HS-5 (cell line): ENCODE data around the gene KLHL29.

ENCODE experiments used
- DNase-seq: peaks from one replicate; pipeline ENCODE4 v3.0.0-alpha.2; 2012; ENCODE audit warnings: low read depth

The KLHL29 gene

DNA sequence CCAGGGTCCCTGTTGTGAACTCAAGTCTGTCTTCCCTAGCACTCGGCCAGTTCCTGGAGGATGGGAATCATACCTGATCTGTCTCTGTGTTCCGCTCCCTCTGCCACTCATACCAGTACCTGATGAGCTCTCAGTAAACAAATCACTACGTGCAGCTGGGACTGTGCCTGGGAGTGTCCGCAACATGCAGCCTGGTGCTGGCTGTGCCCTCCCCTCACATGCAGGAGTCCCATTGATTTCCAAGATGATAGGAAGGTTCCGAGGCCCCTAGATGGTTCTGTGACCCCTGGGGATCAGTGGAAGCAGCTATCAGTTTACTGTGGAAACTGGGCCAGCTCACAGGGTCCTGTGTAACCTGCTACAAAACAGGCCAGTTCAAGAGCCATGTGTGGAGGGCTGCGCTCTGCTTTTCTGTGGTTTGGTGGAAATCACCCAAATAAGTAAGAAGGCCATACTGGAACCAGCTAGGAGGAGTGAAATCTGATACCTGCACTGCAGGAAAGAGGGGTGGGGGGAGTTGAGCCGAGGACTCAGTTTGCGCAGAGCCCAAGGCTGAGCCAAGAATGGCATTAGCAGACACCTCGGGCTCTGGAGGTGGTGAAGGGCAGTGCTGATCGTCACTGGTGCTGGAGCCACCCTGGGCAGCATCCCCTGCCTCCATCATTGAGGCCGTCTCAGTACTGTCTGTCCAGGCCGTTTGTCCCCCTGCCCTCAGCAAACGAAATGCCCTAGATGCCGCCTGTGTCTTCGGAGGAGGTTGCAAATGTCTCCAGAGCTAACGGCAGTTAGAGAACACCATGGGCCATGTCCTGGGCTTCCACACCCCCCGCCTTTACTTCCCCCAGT is 93.3 kb downstream of the KLHL29 start:
- no peak for DNase-seq

- DNase-seq, result no peak
These were observed 94.1 kb downstream of the KLHL29 start for GRCh38 chr2:23478933-23479683.

- DNase-seq, result peak; percentile 76
These were observed 96.2 kb downstream of the KLHL29 start for GRCh38 chr2:23480957-23481797.

DNA sequence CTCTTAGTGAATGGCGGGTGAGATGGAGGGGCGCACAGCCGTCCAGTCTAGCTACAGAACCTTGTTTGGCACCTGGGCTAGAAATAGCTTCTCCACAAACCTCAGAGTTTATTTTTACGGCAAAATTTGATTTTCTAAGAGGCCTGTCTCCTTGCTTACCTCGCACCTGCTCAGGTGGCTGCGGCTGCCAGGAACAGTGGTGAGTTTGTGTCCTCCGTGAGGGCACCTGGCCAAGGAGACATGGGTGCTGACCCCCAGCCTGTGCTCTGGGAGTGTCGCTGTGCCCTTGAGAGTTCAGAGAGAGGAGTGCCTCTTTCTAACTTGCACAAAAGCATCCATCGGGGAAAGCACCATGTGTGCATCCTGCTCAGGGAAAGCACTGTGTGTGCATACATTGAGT is 97.2 kb downstream of the KLHL29 start:
- DNase-seq, result no peak

DNA sequence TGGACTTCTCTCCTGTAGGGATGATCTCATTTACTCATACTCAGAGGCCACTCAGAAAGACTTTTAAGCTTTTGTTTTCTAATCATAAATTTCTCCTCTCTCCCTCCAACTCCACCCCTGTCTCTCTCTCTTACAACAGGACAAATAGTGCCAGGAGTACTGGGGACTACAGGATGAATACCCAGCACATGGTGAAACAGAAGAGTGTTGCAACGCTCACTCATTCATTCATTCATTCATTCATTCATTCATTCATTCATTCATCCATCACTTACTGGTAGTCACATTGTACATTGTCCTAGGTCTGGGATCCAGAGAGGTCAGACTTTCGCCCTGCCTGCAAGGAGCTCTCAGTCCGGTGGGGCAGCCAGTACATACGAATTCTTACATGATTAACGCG is 97.6 kb downstream of the KLHL29 start:
- DNase-seq, result no peak

- no peak for DNase-seq
These were observed 98.8 kb downstream of the KLHL29 start for GRCh38 chr2:23483791-23484190.

DNA sequence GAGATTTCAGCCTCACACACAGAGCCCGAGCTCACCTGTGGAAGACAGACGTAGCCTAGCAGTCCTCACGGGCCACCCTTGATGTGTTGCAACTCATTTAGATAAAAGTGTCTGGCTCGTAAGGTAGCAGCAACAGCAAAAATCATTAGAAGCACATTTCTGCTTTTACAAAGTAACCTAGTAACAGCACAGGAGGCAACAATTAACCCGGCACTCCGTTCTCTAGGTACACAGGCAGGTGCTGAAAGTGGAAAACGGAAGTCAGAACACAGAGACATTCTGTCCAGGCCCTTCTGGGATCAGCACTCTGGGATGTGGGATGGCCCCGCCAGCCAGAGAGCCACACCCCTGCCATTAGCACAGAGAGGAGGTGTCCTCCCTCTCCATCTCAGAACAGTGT is 99.3 kb downstream of the KLHL29 start:
- DNase-seq, result no peak

DNA sequence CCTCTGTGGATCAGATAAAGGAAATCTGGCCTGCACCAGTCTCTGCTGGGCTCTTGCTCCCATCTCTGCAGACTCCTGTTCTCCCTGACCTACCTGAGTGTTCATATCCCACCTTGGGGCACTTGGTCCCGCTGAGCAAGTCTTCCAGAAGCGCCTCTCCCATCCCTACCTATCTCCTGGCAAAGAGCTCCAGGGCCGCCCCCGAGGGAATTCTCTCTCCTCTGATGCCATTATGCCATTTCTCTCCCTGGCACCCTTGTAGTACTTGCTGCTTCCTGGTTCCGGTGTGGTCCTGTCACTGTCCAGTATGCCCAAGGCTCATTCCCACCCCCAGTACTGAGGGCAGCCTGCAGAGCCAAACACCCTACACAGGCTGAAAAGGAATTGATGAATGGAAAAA is 99.8 kb downstream of the KLHL29 start:
- no peak for DNase-seq

DNA sequence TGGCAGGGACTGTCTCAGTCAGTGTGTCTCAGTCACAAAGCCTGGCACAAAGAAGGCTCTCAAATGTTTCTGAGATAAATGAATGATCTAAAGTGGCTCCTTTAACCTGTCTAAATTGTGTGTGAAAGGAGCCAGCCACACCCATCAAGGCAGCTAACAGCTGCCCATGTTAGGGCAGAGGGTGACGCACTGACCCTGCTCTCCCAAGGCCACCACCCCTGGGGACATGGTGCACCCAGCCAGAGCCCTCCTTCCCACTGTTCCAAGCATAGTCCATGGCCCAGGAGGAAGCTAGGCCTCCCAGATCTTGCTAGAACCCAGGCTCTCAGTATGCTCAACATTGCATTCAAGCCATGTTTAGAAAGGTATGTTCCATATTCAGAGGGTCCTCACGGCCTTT is 100.3 kb downstream of the KLHL29 start:
- no peak for DNase-seq

DNA sequence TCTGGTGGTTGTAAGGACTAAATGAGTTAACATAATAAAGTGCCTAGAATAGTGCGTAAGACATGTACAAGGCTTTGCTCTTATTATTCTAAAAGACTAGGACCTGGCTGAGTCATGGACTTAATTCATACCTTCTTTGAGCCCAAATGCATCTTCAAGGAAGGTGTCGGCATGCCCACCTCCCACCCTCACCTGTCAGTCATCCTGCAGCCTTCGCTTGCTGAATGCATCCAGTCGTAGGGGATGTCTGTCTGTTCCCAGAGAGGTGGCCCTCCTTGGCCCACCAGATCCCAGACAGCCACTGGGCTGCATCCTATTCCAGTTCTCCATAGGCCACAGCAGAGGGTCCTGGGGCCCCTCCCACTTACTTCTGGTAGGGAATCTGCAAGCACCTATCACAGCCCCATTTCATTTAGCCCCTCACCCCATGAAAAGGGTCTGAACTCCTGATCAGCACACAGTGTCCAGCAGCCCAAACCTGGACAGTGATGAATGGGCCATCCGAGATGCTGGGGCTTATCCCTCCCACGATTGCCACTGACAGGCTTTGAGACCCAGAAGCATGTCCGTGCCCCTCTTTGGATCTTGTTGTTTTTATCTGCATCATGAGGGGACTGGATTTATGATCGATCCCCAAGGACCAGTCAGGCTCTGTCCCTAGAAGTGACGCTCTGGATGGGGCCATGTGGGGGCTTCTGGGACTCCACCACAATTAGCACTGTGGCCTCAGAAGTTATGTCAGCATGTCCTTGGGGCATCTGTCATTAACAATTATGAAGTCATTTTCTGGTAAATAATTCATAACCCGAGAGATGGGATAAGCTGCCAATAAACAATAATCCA is 101.1 kb downstream of the KLHL29 start:
- no peak for DNase-seq

- DNase-seq, result no peak
These were observed 101.7 kb downstream of the KLHL29 start for GRCh38 chr2:23486684-23487075.

DNA sequence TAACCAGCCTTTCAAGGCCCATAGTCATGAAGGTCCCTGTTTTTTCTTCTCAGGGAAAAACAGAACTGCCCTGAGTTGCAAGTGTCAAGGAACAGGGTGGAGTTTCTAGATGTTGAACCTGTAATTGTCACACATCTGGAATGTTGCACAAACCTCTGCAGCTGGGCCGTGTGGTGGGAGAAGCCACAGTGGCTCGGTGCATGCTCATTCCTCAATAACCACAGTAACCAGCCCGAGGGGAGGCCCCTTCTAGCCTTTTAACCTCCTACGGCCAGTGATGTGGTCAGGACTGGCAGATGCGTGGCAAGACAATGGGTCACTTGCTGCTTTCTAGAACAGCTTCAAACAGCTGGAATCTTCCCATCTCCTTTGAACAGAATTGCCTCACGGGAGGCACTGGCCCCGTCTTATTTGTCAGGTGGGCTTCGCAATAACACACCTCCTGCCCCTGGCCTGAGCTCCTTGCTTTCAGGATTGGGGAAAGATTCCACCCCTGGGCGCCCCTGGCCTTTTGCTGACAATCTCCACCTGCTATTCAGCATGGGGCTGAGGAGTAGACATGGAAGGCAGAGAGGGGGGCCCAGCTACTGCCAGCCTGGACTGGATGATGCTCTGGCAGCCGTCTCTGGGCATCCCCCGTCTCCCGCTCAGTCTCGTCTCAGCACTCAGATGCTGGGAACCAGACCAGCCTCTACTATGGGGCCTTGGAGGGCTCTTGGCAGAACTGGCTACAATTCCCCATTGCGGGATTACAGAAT is 102.9 kb downstream of the KLHL29 start:
- peak; percentile 53 for DNase-seq

- DNase-seq, result no peak
These were observed 103.6 kb downstream of the KLHL29 start for GRCh38 chr2:23488584-23488983.

- DNase-seq, result no peak
These were observed 104.7 kb downstream of the KLHL29 start for GRCh38 chr2:23489471-23490322.

GRCh38 chr2:23491591-23492336 is 106.8 kb downstream of the KLHL29 start:
- DNase-seq, result no peak

DNA sequence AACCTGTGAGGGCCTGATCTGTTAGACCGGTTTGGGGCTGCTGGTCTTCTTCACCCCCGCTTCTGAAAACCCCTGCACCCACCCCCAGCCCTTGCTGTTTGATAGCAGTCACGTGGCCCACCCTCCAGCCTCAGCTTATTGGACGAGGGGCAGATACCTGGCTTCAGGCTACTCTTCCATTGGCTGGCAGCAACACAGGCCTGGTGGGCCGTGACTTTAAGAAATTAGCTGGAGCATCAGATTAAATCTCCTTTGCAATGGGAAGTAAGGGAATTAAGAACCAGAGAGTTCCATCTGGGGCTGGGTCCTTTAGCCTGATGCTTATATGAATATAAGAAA is 107.3 kb downstream of the KLHL29 start:
- no peak for DNase-seq

DNA sequence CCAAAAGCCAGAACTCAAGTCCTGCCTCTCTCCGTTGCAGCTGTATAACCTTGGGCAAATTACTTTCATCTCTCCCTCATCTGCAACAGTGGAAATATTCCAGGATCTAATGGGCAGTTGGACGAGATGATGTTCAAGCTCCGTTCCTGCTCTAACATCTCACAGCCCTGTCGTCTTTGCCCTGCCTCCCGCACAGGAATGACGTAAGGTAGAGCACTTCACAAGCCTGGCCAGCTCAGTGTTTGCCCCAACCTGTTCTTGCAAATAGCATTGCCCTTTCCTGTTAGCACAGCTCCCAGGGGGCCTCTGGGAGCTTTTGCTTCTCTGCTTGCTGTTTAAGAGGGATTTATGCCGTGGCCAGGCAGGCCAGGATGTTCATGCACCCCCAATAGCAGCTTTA is 107.9 kb downstream of the KLHL29 start:
- no peak for DNase-seq

GRCh38 chr2:23493846-23494245 is 108.9 kb downstream of the KLHL29 start:
- no peak for DNase-seq

DNA sequence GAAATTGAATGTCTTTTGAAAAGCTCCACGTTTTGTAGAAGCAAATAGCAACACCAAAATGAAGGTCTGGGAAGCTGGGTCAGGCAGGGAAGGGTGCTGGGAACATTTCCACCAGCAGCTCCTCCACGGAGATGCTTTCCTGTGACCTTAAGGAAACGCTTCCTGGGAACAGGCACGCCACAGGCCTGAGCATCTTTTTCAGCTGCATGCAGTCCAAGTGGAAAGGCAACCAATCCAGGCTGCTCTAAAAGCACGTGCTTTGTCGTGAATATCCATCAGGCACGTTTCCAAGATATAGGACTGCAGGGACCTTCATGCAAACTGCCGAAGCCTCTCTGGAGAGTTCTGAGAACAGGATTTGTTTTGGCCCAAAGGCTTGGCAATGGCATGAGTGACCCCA is 109.3 kb downstream of the KLHL29 start:
- no peak for DNase-seq
